ENCODE data around the gene TMEM233. TPM values are rescaled to one million over a fixed set of nuclear protein-coding genes. Genes with fewer than 3 reads are reported as not detected.
A peak's percentile ranks its signal among the peaks of the same experiment; 100 is the strongest.

TMEM233 gene
- polyA plus RNA-seq (2013, experiment 1 of 2; ENCODE audit: insufficient read length): not detected
- not detected for polyA plus RNA-seq (2013, experiment 2 of 2; ENCODE audit: insufficient read length)

GRCh38 chr12:119593578-119594398, at the start of gene TMEM233:
TSS of gene TMEM233 (plus strand) at chr12:119593774. CDS start at chr12:119593849, 75 bp downstream.
- no peak for DNase-seq

GRCh38 chr12:119544765-119545625, 48.6 kb upstream of the TMEM233 start:
- peak; percentile 57 for DNase-seq

GRCh38 chr12:119546340-119546739, 47.2 kb upstream of the TMEM233 start:
- no peak for DNase-seq

- no peak for DNase-seq
Observed at GRCh38 chr12:119547001-119547400, 46.6 kb upstream of the TMEM233 start.

- DNase-seq: no peak
Observed at GRCh38 chr12:119556854-119557253, 36.7 kb upstream of the TMEM233 start.

- no peak for DNase-seq
Observed at GRCh38 chr12:119565404-119565803, 28.2 kb upstream of the TMEM233 start.

- DNase-seq: no peak
Observed at GRCh38 chr12:119570771-119571170, 22.8 kb upstream of the TMEM233 start.

GRCh38 chr12:119573086-119573485, 20.5 kb upstream of the TMEM233 start:
- no peak for DNase-seq

GRCh38 chr12:119574255-119574654, 19.3 kb upstream of the TMEM233 start:
- no peak for DNase-seq

- DNase-seq: no peak
Observed at GRCh38 chr12:119576118-119576810, 17.3 kb upstream of the TMEM233 start.

GRCh38 chr12:119576915-119577314, 16.7 kb upstream of the TMEM233 start:
- no peak for DNase-seq

GRCh38 chr12:119578112-119578511, 15.5 kb upstream of the TMEM233 start:
- no peak for DNase-seq

- DNase-seq: no peak
Observed at GRCh38 chr12:119589097-119589496, 4.5 kb upstream of the TMEM233 start.

- DNase-seq: no peak
Observed at GRCh38 chr12:119589634-119590033, 3.9 kb upstream of the TMEM233 start.

GRCh38 chr12:119592232-119592631, 1.3 kb upstream of the TMEM233 start:
- peak; percentile 9 for DNase-seq

GRCh38 chr12:119594399-119594730, 791 bp downstream of the TMEM233 start:
- no peak for DNase-seq

- DNase-seq: no peak
Observed at GRCh38 chr12:119594772-119595445, 1.3 kb downstream of the TMEM233 start.

- no peak for DNase-seq
Observed at GRCh38 chr12:119598159-119598558, 4.6 kb downstream of the TMEM233 start.

- no peak for DNase-seq
Observed at GRCh38 chr12:119601877-119602733, 8.5 kb downstream of the TMEM233 start.

- DNase-seq: no peak
Observed at GRCh38 chr12:119602734-119603094, 9.1 kb downstream of the TMEM233 start.

- no peak for DNase-seq
Observed at GRCh38 chr12:119603767-119604166, 10.2 kb downstream of the TMEM233 start.
